ENCODE data around the gene SLC17A5.

DNA sequence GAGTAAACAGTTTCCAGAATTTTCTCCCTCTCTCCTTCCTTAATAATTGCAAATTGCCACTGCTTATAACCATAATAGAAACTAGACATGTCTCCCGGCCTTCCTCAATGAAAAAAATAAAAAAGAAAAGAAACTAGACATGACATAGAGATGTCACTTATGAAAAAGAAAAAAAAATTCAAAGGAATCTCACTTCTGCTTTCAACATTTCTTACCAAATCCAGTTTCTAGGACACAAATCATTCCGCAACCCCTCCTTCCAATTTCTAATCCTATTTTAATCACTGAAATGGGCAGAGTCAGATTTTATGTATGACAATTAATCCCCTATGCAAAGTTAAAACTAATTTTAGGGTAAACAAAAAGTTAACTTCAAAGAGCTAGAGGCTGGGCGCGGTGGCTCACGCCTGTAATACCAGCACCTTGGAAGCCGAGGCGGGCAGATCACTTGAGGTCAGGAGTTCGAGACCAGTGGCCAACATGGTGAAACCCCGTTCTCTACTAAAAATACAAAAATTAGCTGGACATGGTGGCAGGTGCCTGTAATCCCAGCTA is 92.9 kb downstream of the SLC17A5 start:
- TF ChIP-seq, protein P1, sequence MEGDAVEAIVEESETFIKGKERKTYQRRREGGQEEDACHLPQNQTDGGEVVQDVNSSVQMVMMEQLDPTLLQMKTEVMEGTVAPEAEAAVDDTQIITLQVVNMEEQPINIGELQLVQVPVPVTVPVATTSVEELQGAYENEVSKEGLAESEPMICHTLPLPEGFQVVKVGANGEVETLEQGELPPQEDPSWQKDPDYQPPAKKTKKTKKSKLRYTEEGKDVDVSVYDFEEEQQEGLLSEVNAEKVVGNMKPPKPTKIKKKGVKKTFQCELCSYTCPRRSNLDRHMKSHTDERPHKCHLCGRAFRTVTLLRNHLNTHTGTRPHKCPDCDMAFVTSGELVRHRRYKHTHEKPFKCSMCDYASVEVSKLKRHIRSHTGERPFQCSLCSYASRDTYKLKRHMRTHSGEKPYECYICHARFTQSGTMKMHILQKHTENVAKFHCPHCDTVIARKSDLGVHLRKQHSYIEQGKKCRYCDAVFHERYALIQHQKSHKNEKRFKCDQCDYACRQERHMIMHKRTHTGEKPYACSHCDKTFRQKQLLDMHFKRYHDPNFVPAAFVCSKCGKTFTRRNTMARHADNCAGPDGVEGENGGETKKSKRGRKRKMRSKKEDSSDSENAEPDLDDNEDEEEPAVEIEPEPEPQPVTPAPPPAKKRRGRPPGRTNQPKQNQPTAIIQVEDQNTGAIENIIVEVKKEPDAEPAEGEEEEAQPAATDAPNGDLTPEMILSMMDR (IDR thresholded peaks at IDR 0.05), result no peak
- TF ChIP-seq EP300 (IDR thresholded peaks at IDR 0.05) (no peak), POLR2A (IDR thresholded peaks at IDR 0.05) (no peak)
